GM19025 (cell line): Measurements from ENCODE around the gene DMRT3.

Experiments used
- ATAC-seq: cut with Tn5 transposase; IDR thresholded peaks from one replicate; pipeline ENCODE4 v1.9.1; 2021; ENCODE audit warnings: mild to moderate bottlenecking, low read depth, moderate library complexity; ENCODE audit not compliant: unreplicated experiment

Gene DMRT3

DNA sequence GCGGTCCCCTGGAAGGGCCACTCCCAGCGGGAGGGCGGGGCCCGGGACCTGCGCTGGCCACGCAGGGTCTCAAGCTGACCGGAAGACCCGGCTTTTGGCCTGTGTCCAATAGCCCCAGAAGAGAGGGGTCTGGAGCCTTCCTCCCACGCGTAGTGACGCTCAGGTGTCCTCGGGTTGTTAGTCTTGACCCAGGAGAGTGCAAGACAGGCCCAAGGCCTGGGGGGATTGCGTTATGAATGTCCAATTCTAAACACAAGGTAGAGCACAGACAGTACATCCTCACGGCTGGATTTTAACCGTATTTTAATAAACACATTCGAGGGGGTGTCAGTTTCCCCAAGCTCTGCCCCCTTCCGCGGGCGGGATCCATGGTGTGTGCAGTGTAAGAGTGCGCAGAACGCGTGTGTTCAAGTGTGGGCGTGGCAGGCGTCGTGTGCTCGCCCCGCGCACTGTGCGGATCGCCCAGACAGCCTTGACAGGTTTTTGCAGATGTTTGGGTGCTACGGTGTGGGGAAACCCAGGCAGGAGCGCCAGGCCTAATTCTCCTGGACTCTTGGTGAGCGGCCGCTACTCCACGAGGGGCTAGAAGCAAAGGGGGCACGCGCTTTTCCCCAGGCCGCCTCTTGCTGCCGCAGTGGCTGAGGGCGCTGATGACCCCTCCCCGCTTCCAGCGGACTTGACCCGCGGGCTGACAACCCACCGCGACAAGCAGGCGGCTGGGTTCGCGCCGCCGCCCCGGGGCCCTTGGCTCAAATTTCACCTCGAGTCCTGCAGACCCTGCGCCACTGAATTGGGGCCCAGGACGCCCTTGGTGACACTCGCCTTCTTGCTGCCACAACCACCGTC lies 6.1 kb upstream of the DMRT3 start:
- ATAC-seq, result no peak

DNA sequence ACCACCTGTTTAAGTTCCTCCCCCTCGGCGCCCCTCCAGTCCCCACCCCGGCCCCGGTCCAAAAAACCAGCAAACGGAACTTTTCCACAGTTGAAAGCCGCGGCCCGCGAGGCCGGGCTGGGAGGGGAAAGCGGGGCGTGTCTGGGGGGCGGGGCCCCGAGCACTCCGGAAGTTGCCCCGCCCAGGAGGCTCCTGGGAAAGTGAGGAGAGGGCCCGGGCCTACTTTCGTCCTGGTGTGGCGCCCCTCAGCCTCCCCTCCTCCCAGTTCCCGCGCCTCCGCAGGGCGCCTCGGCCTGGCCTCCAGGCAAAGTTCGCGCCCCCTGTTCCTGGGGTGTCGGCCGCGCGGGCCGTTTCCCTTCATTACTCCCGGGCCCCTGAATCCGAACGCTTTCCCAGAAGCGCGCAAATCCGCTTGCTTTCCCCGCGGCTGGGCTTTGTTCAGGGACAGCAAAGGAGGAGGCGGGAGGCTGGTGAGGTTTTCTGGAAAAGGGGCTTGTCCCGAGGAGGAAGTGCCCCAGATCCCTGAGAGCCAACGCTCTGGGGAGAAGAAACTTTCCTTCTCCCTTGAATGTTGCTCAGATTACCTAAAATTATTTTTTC lies 4.5 kb upstream of the DMRT3 start:
- ATAC-seq, result no peak

GRCh38 chr9:972501-973294 lies 3.8 kb upstream of the DMRT3 start:
- ATAC-seq, result no peak

DNA sequence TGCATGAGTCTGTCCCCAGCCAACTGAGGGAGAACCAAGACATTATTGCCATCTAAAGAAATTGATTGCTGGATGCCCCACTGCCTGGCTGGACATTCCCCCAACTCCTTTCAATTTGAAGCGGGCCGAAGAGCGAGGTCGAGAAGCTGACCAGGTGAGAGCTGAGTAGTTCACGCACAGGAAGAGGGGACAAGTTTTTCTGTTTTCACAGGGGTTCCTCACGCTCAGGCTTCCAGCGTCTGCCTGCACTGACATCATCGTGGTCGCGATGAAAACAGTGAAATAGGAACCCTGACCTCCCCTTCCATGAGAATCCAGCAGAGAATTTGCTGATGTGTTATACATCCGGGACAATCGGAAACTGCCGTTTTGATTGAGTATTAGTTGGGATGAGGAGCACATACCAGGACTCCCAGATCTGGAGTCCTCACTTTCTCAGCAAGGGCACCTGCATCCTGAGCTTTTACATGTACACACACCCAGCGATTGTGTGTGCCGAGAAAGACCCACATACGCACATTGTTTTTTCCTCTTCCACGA lies 3.1 kb upstream of the DMRT3 start:
- no peak for ATAC-seq

- no peak for ATAC-seq
Observed at GRCh38 chr9:974031-974995, 2.1 kb upstream of the DMRT3 start.

DNA sequence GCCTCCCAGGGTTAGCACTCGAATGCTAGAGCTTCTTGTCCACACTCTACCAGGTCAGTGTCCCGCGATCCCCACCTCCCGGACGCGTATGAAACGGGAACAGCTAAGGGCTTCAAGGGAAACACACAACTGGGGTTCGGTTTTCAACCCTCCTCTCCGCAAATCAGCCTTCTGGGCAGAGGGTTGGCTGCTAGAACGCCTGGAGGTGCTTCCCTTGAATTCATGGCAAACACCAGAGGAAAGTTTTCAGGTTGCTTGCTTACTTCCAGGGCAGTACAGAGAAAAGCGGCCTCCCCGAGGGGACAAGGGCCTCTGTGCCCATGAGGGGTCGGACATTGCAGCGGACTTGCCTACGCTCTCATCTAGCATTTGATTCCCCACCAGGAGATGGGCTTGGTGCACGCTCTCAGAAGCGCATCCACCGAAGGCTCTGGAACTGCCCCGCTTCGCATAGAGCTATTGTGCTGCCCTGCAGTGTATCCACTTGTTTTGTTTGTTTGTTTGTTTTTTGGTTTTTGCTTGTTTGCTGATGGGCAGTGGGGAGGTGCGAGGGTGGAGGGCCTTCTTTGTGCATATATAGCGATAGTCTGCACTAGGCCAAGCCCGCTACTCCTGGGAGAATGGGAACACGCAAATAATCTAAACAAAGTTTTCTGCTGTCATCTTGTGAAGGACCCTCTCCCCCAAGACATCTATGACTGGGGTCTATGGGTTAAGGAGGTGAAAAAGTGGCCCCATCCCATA lies 1.3 kb upstream of the DMRT3 start:
- no peak for ATAC-seq

- no peak for ATAC-seq
Observed at GRCh38 chr9:975740-976257, 656 bp upstream of the DMRT3 start.

GRCh38 chr9:976943-977837 lies 735 bp downstream of the DMRT3 start:
- no peak for ATAC-seq

GRCh38 chr9:977838-978830 lies 1.7 kb downstream of the DMRT3 start:
- ATAC-seq, result no peak

DNA sequence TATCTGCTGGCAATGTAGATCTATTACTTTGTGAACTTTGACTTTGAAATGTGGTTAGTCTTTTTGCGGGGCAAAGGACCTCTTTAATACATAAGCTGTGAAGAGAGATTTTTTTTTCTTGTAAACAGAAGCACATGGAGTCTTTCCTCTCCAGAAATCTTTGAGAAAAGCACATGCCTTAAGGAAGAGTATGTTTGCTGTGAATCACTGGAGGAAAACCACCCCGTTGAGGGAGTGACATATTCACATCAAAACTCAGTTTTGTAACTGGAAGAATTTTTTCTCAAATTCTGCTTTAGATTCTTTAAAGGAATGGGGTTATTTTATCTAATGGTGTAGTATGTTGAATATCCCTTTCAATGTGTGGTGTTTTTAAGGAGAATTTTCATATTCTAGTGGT lies 3.5 kb downstream of the DMRT3 start:
- ATAC-seq, result no peak

GRCh38 chr9:980640-981039 lies 4.2 kb downstream of the DMRT3 start:
- ATAC-seq, result no peak

GRCh38 chr9:981491-981898 lies 5.0 kb downstream of the DMRT3 start:
- ATAC-seq, result no peak

GRCh38 chr9:982394-983230 lies 6.2 kb downstream of the DMRT3 start:
- ATAC-seq, result no peak

GRCh38 chr9:994005-994404 lies 17.6 kb downstream of the DMRT3 start:
- ATAC-seq, result no peak

DNA sequence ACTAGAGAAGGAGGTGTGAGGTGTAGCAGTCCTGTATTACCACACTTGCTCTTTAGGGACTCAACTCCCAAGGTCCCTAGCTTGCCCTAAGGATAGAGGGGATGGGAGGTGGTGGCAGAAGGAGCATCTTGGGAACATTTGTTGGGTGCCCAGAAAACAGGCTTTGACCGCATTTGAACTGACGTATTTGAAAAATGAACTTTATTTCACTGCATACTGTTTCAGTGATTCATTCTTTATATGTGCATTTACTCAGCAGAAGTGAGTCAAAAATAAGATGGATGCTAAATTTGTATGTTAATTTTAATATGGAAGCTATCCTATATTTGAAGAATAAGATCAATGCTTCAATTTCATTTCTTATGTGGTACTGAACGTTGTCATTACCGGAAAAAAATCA lies 18.7 kb downstream of the DMRT3 start:
- ATAC-seq, result no peak

DNA sequence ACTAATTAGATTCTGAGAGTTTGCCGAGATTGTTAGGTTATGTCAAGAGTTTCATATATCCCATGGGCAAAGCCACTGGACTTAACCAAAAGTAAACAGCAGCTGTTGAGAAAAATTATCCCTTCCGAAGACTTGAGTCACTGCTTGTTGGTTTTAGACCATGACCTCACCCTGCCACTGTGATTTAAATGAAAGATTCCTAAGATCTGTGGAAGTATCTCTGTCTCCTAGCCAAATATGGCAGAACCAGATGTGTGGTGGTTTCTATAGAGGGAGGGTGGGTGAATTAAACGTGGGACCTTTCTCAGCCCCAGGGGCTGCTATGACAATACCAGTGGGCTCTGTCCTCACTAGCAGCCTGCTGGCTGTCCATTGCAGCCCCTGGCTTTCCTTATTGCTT lies 19.3 kb downstream of the DMRT3 start:
- ATAC-seq, result no peak
